Activated T-cell treated with anti-CD3 and anti-CD28 coated beads, Interleukin-2, amount 50 U/mL, for 48 hours (primary cell): ENCODE results near the gene MBLAC1.
A peak's percentile ranks its signal among the peaks of the same experiment; 100 is the strongest.
"Not testable (repeated sequence)": the region's sequence is repeated elsewhere in the genome, so short reads cannot be mapped to it uniquely, and the experiment has no call there.

ENCODE experiments used
- DNase-seq, 2 experiments: peaks; one replicate each; pipeline ENCODE4 v3.0.0-alpha.2; 2020

The MBLAC1 gene

DNA sequence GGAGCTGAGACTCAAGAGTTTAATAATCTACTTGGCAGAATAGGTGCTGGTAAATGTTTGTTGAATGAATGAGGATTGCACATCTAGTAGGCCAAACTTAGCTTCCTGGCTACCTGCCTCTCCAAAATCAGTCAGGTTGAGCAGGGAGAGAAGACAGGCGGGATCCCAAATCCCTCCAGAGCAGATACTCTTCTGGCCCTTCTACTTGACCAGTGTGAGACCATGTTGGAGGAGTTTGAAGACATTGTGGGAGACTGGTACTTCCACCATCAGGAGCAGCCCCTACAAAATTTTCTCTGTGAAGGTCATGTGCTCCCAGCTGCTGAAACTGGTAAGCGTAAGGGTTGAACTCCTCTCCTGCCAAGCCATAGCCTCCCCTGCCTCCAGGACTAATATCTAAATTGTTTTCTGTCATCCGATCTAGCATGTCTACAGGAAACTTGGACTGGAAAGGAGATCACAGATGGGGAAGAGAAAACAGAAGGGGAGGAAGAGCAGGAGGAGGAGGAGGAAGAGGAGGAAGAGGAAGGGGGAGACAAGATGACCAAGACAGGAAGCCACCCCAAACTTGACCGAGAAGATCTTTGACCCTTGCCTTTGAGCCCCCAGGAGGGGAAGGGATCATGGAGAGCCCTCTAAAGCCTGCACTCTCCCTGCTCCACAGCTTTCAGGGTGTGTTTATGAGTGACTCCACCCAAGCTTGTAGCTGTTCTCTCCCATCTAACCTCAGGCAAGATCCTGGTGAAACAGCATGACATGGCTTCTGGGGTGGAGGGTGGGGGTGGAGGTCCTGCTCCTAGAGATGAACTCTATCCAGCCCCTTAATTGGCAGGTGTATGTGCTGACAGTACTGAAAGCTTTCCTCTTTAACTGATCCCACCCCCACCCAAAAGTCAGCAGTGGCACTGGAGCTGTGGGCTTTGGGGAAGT lies 2.2 kb upstream of the MBLAC1 start:
- DNase-seq: no peak

DNA sequence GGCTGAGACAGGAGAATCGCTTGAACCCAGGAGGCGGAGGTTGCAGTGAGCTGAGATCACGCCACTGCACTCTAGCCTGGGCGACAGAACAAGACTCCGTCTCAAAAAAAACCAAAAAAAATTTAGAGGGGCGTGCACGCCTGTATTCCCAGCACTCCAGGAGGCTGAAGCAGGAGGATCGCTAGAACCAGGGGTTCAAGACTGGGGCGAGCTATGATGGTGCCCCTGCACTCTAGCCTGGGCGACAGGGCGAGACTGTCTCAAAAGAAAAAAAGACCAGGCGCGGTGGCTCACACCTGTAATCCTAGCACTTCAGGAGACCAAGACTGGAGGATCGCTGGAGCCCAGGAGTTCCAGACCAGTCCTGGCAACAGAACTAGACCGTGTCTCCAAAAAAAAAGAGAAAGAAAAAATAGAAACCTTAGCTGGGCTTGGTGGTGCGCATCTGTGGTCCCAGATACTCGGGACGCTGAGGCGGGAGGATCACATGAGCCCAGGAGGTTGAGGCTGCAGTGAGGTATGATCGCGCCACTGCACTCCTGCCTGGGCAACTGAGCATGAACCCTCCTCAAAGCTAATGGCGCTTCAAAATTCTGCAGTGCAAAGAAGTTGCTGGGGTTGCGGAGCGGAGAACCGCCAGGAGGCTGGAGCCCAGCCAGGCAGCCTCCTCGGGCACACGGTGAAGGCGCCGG lies 382 bp upstream of the MBLAC1 start:
- no peak for DNase-seq

DNA sequence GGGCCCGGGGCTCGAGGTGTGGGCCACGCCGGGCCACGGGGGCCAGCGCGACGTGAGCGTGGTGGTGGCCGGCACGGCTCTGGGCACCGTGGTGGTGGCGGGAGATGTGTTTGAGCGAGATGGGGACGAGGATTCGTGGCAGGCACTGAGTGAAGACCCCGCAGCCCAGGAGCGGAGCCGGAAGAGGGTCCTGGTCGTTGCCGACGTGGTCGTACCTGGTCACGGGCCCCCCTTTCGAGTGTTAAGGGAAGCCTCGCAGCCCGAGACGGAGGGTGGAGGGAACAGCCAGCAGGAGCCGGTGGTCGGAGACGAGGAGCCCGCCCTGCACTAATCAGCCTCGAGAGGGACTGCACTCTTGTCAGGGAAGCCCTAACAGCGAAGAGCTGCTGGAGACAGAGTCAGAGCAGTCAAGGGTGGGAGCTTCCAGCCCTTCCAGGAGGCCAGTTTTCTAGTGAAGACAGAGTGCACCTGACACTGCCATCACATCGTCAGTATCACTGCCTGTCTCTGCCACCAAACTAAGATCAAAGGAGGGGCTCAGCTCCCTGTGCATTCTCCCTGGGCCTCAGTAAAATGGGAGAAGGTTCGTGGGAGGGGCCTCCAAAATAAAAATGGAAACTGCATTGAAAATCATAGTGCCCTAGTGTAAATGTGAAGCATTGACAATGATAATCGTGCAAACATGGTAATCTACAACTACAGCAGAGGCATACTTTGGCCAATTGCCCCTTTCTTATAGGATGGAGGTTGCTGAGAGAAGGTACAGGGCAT lies 1.3 kb downstream of the MBLAC1 start:
- peak; percentile 54 to 60 for DNase-seq

DNA sequence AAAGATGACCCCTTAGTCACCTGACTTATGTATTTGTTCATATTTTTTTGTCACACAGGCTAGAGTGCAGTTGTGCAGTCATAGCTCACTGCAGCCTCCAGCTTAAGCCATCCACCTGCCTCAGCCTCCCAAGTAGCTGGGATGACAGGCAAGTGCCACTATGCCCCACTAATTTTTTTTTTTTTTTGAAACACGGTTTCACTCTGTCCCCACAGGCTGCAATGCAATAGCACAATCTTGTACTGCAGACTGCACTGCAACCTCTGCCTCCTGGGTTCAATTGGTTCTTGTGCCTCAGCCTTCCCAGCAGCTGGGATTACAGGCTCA lies 1.8 kb downstream of the MBLAC1 start:
- DNase-seq: no peak

DNA sequence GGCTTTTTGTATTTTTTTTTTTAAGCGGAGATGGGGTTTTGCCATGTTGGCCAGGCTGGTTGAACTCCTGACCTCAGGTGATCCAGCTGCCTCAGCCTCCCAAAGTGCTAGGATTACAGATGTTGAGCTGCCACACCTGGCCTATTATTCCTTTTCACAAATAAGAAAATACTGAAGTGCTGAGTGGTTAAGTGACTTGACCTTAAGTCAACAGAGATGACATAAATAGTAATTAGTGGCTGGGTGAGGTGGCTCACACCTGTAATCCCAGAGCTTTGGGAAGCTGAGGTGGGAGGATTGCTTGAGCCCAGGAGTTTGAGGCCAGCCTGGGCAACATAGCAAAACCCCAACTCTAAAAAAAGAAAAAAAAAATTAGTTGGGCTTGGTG lies 3.4 kb downstream of the MBLAC1 start:
- DNase-seq: not testable (repeated sequence)

DNA sequence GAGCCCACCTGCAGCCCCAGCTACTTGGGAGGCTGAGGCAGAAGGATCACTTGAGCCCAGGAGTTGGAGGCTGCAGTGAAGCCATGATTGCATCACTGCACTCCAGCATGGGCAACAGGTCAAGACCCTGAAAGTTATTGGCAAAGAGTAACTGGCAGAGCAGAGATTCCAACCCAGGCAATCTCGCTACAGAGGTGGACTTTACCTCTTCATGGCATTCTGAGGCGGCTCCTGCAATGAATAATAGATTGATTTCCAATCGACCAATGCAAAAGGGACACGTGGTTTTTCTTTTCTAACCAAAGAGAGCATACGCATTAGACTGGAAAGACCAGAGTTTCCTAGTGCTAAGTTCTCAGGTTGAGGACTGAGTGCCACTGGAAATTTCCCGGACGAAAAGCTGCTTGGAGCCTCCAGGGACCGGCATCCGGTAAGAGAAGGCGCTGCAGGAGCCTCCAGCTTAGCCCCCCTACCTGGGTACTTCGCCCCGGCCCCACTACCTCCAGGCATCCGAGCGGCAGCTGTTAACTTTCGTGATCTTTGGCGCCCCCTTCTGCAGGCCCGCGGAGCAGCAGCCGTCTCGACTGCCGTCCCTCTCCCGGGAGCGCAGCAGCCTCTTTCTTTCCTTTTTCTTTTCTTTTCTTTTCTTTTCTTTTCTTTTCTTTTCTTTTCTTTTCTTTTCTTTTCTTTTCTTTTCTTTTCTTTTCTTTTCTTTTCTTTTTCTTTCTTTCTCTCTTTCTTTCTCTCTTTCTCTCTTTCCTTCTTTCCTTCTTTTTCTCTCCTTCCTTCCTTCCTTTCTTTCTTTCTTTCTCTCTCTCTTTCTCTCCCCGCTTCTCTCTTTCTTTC lies 4.1 kb downstream of the MBLAC1 start:
- peak; percentile 92 to 94 for DNase-seq

DNA sequence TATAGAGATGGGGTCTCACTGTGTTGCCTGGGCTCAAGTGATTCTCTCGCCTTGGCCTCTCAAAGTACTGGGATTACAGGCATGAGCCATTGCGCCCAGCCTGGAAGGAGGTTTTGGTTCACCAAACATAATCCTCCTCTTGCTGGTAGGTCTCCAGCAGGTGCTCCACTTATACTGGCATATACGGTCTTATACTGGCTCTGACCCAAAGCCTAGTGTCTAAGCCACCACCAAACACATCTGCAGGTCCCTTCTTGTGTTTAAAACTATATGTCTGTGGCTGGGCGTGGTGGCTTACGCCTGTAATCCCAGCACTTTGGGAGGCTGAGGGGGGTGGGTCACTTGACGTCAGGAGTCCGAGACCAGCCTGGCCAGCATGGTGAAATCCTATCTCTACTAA lies 5.4 kb downstream of the MBLAC1 start:
- no peak for DNase-seq

DNA sequence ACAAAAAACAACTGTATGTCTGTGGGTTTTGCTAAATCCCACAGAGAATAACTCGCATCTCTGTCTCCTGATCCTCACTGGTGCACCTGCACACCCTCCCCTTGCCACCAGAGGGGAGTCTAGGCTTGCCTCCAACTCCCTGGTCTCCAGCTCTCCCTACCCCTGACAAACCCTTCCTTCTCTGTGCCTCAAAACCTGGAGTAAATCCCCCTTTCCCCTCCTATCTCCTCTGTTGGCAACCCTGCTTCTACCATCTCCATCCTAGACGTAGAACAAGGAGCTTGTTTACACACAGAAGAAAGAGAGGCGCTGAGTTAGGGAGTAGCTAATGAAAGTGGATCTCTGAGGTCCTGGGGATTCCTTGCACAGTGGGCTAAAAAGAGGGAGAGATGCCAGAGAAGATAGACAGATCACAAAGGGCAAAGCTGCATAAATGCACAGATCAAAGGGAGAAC lies 6.0 kb downstream of the MBLAC1 start:
- DNase-seq: peak; percentile 72 to 75

DNA sequence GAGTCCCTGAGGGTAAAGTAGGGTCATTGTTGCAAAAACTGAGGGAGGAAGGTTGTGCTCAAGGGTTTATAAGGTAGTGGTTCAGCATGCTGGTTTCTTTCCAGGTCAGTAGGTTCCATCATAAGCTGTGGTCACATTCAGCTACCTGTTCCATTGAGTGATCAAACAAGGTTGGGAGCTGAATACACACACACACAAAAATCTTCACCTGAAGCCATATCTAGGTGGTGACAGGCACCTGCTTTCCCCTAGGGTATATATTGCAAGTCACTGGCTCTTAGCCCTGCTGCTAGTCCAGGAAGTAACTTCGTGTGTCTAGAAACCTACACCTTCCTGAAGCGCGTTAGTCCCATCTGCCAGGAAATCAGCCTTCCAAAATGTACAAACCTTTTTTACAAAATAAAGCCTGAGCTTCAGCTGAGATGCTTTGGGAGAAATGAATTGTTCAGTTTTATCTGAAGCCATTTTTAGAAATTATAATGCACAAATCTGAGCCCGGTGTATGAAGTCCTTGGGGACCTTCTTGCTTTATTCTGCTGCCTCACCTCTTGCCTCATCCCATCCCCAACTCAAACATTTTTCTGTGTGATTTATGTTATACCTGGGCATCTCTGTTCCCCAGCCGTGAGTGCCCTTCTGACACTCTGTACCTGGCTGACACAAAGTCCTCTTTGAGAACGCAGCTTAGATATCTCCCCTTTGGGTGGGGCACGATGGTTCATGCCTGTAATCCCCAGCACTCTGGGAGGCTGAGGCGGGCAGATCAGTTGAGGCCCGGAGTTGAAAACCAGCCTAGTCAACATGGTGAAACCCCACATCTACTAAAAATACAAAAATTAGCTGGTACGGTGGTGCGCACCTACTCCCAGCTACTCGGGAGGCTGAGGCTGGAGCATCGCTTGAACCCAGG lies 11.3 kb downstream of the MBLAC1 start:
- DNase-seq: no peak

DNA sequence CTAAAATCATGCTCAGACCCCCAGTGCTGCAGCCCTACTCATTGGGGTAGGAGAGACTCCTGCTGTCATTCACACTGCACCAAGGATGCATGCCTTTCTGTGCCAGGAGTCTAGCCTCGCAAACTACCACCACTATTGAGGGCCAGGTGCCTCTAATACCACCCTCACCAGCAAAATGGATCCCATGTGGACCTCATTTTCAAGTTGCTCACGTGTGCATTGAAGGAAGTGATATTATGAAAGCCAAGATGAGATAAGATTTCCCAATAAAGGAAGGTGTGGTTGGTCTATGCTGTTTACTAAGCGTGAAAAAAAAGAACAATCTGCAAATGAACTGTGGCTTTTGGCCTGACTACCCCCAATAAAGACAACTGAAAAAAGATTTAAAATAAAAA lies 14.8 kb downstream of the MBLAC1 start:
- no peak for DNase-seq

DNA sequence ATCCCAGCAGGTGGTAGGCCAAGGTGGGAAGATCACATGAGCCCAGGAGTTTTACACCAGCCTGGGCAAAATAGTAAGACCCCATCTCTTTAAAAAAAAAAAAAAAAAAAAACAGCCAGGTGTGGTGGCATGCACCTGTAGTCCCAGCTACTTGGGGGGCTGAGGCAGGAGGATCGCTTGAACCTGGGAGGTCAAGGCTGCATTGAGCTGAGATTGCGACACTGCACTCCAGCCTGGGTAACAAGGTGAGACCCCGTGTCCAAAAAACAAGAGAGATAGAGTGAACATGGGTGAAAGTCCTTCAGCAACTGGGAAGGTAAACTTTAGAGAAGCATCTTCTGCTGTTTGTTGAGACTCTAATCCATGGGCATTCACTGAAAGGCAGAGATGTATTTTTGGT lies 15.7 kb downstream of the MBLAC1 start:
- DNase-seq: no peak

DNA sequence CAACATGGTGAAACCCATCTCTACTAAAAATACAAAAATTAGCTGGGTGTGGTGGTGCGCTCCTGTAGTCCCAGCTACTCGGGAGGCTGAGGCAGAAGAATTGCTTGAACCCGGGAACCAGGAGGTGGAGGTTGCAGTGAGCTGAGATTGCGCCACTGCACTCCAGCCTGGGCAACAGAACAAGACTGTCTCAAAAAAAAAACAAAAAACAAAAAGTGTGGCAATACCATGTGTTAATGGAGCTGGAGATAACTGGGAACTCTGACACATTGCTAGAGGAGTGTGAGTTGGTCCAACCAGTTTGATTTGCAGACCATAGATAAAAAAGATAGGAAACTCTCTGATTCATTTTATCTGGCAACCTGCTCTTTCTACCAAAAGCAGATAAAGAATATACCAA lies 19.6 kb downstream of the MBLAC1 start:
- DNase-seq: not testable (repeated sequence)

DNA sequence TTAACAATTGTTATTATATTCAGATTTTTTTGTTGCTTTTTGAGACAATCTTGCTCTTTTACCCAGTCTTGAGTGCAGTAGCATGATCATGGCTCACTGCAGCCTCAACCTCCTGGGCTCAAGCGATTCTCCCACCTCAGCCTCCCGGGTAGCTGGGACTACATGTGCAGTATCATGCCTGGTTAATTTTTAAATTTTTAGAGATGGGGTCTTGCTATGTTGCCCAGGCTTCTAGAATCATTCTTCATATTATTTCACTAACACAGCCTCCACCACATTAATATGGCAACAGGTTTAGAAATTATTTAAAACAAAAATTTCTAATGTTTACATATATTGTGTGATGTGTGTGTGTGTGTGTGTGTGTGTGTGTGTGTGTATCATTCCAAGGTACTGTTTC lies 20.5 kb downstream of the MBLAC1 start:
- DNase-seq: no peak

DNA sequence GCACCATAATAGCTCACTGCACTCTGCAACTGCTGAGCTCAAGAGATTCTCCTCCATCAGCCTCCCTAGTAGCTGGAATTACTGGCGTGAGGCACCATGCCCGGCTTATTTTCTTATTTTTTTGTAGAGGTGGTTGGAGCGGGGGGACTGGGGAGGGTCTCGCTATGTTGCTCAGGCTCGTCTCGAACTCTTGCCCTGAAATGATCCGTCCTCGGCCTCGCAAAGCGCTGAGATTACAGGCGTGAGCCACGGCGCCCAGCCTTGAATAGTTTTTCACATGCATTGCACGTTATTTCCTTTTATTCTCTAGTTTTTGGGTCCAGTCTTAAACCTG lies 21.4 kb downstream of the MBLAC1 start:
- no peak for DNase-seq

DNA sequence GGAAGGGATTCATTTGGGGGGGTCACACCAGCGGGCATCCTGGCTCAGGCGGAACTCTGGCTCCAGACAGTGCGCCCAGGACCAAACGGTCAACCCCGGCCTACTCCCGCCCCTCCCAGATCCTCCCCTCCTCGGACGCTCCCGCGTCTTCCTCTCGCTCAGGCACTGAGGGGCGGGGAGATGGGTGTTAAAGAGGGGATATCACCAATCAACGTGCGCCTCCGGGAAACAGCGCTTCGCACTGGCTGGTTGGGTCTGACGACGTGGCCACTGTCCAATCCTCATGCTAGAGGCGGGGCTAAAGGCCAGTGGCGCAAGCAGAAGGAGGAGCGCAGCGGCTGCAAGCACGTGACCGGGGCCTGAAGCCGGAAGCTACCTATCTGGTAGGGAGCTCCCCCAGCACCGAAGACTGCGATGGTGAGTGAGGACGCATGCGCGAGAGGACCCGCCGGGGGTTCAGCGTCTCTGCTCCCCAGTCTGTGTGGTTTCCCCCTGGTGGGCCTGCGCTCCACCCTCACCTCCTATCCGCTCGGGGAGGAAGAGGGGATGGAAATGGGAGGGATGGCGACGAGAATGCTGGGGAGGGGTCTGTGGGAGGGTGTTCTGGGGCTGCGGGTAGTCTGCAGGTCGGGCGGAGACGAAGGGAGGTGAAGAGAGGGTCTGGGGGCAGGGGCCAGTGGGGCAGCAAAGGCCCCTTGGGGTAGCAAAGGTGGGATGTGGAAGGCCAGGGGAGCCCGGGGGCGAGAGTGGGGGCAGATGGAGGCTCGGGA lies 22.0 kb downstream of the MBLAC1 start, which contains the start of gene LAMTOR4:
Gene LAMTOR4, plus strand, starts transcription at position 360 of the 770 bp plus-strand sequence. Its CDS starts 55 bp downstream, at position 415.
- peak; percentile 97 to 98 for DNase-seq

DNA sequence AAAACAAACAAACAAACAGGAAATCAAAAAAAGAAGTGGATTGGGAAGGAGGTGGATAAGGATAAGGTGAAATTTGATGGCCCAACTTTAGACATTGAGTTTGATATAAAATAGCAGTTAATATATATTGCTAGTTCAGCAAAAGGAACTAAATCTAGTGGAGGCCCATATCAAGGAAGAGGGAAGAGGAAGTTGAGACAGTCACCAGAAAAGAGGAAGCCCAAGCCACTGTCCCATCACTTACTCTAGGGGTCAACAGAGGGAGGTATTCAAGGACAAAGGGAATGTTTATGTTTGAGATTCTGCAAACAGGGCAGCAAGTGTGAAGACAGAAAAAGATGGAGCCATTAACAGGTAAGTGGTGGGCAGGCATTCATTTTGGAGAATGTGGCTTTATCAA lies 25.6 kb downstream of the MBLAC1 start:
- no peak for DNase-seq

DNA sequence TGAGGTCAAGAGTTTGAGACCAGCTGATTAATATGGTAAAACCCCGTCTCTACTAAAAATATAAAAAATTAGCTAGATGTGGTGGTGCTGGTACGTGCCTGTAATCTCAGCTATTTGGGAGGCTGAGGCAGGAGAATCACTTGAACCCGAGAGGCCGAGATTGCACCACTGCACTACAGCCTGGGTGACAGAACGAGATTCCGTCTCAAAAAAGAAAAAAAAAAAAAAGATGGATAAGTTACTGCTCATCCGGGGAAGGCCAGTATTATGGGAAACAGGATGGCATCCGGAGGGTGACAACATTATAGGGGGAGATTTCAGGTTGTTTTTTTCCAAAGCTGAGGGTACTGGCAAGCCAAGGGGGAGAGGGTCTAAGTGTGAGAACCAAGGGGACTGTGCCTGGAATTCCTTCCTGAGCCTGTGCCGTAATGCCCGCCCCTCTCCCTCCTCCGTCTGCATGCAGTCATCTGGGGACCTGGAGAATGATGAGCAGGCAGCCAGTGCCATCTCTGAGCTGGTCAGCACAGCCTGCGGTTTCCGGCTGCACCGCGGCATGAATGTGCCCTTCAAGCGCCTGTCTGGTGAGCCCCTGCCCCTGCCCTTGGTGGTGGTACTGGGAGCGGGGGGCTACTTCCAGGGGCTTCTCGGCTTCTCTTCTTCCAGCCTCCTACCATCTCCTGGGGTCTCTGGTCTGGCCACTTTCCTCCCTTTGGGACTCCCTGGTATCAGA lies 26.3 kb downstream of the MBLAC1 start:
- DNase-seq: no peak

DNA sequence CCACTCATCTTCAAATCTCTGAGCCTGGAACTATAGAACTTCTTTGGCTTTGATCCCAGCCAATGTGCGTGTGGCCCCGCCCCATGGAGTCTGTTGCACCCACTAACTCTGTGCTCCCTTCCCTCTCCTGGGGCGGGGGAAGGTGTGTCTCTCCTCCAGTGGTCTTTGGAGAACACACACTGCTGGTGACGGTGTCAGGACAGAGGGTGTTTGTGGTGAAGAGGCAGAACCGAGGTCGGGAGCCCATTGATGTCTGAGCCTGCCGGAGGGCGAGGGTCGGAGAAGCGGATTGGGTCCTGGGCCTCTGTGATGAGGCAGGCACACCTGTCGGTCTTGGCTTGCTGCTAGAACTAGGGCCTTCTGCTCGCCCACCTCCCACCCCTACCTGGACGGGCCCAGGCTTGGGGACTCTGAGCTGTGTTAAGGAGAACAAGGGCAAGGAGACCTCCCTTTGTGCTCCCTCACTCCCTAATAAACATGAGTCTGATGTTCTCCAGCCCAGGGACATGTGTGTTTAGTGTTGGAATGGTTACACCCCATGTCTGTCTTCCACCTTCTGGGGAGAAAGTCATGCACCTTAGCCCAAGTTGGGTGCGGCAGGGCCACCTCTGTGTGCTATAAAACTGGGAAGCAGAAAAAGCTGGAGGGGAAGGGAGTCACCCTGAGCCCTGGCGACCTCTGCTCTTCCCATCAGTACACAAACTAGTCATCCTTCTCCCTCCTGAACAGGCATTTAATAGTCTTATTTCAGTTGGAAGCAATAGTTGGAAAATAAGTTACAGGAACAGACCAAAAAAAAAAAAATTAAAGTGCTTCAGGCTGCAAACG lies 27.2 kb downstream of the MBLAC1 start:
- DNase-seq: no peak
